SK-N-SH (cell line): ENCODE data around the gene HOXA4. TPM values are rescaled to one million over a fixed set of nuclear protein-coding genes. Genes with fewer than 3 reads are reported as not detected.

Experiments
- CTCF ChIA-PET: fragments of 300-600, 350-600 bp; formaldehyde crosslinking; extraction: SDS; loops from one replicate; lab custom pipeline; 2021; lab: Yijun Ruan, JAX
- POLR2A ChIA-PET: fragments of 350-600 bp; sonication (Branson Sonifier 250); formaldehyde crosslinking; extraction: SDS; loops from one replicate; lab custom pipeline; 2020; ENCODE audit warnings: antibody characterized with exemption, inconsistent platforms; lab: Yijun Ruan, JAX
- DNase-seq: peaks from one replicate; pipeline ENCODE4 v3.0.0; 2012
- H2AFZ ChIP-seq: fragments of 200-600 bp; sonication (generic); 2 replicates; pipeline ENCODE4 v1.8.1; 2016; ENCODE audit warnings: antibody characterized with exemption, mild to moderate bottlenecking, low read depth
- H3F3A ChIP-seq: fragments of 200-600 bp; sonication (generic); replicated peaks from 2 replicates; pipeline ENCODE3; 2016; ENCODE audit warnings: antibody characterized with exemption, mild to moderate bottlenecking; ENCODE audit not compliant: insufficient read depth
- H3K27ac ChIP-seq, 2 experiments: fragments of 200-500 bp in 1 of 2; fragments of 200-600 bp in 1 of 2; sonication (Bioruptor generic) in 1 of 2; sonication (generic), shearing (Covaris generic) in 1 of 2; 2 replicates each; pipeline versions ENCODE4 v1.5.1 to v1.6.1; 2014 to 2016; ENCODE audit warnings: low read depth in 2 of 2, inconsistent platforms in 1 of 2, low read length in 1 of 2, mild to moderate bottlenecking in 1 of 2, mixed read lengths in 1 of 2
- H3K27me3 ChIP-seq: fragments of 200-600 bp; sonication (generic), shearing (Covaris generic); 2 replicates; pipeline ENCODE4 v1.6.1; 2016; ENCODE audit warnings: mixed run types; ENCODE audit not compliant: insufficient read depth
- H3K36me3 ChIP-seq, 2 experiments: fragments of 200-500 bp in 1 of 2; fragments of 200-600 bp in 1 of 2; sonication (Bioruptor generic) in 1 of 2; sonication (generic) in 1 of 2; replicated peaks in 1 of 2; 2 replicates each; pipeline versions ENCODE3 to v1.5.1; 2014 to 2016; ENCODE audit warnings: low read length in 1 of 2, mild to moderate bottlenecking in 1 of 2; ENCODE audit not compliant: insufficient read depth in 2 of 2, control insufficient read depth in 1 of 2
- H3K4me1 ChIP-seq, 2 experiments: fragments of 200-500 bp in 1 of 2; fragments of 200-600 bp in 1 of 2; sonication (Bioruptor generic) in 1 of 2; sonication (generic), shearing (Covaris generic) in 1 of 2; 2 replicates each; pipeline versions ENCODE4 v1.5.1 to v1.6.1; 2014 to 2016; ENCODE audit warnings: low read depth in 1 of 2, low read length in 1 of 2, mixed run types in 1 of 2; ENCODE audit not compliant: insufficient read depth in 2 of 2, control insufficient read depth in 1 of 2
- H3K4me2 ChIP-seq: fragments of 200-600 bp; sonication (generic), shearing (Covaris generic); 2 replicates; pipeline ENCODE4 v1.6.1; 2017; ENCODE audit warnings: mixed run types
- H3K4me3 ChIP-seq, 2 experiments: fragments of 200-500 bp in 1 of 2; fragments of 200-600 bp in 1 of 2; sonication (Bioruptor generic) in 1 of 2; sonication (generic), shearing (Covaris generic) in 1 of 2; 2 replicates each; pipeline versions ENCODE4 v1.5.1 to v1.8.1; 2014 to 2016; ENCODE audit warnings: low read depth in 2 of 2, inconsistent platforms in 1 of 2, low read length in 1 of 2, mild to moderate bottlenecking in 1 of 2, mixed read lengths in 1 of 2, moderate library complexity in 1 of 2
- H3K79me2 ChIP-seq: fragments of 200-600 bp; sonication (generic); 2 replicates; pipeline ENCODE4 v1.8.1; 2017; ENCODE audit warnings: mild to moderate bottlenecking; ENCODE audit not compliant: insufficient read depth
- H3K9ac ChIP-seq: fragments of 200-600 bp; sonication (generic); 2 replicates; pipeline ENCODE4 v1.6.1; 2017; ENCODE audit warnings: mixed run types
- H3K9me2 ChIP-seq: fragments of 200-600 bp; sonication (generic); 2 replicates; pipeline ENCODE4 v1.6.1; 2017; ENCODE audit warnings: mixed run types
- H3K9me3 ChIP-seq: fragments of 200-600 bp; sonication (generic); 2 replicates; pipeline ENCODE4 v1.6.1; 2017; ENCODE audit warnings: mixed run types, mild to moderate bottlenecking, moderate library complexity
- H4K20me1 ChIP-seq: fragments of 200-600 bp; sonication (generic); 2 replicates; pipeline ENCODE4 v1.6.1; 2017; ENCODE audit warnings: mild to moderate bottlenecking, mixed run types; ENCODE audit not compliant: insufficient read depth
- EZH2phosphoT487 ChIP-seq: fragments of 200-600 bp; sonication (generic); IDR thresholded peaks from 2 replicates; pipeline ENCODE4 v1.6.1; 2017; ENCODE audit warnings: low read depth, mixed run types, mild to moderate bottlenecking, antibody characterized with exemption, moderate library complexity, borderline replicate concordance
- FOSL2 ChIP-seq: IDR thresholded peaks from 2 replicates; pipeline ENCODE4 v1.4.0; 2012; ENCODE audit warnings: low read depth, mild to moderate bottlenecking, moderate library complexity, borderline replicate concordance
- IRF3 ChIP-seq: fragments of 150-350 bp; IDR thresholded peaks from 2 replicates; pipeline ENCODE4 v1.6.1; 2016; ENCODE audit warnings: mild to moderate bottlenecking, low read depth, low read length
- RAD21 ChIP-seq: IDR thresholded peaks from 2 replicates; pipeline ENCODE4 v1.6.1; 2012; ENCODE audit warnings: mild to moderate bottlenecking, low read length
- USF1 ChIP-seq: IDR thresholded peaks from 2 replicates; pipeline ENCODE4 v1.4.0; 2012; ENCODE audit warnings: low read depth, borderline replicate concordance
- YY1 ChIP-seq: IDR thresholded peaks from 2 replicates; pipeline ENCODE4 v1.4.0; 2012; ENCODE audit warnings: low read depth, mild to moderate bottlenecking
- WGBS: methylation state at CpG from one replicate; pipeline ENCODE4 v1.1.6; 2017; ENCODE audit warnings: low lambda C conversion rate; 5-methylcytosine and 5-hydroxymethylcytosine counted together
- polyA plus RNA-seq, 3 experiments: library from polyadenylated mRNA; depleted of rRNA; stranded (reverse); fragments of >200 nt; gene quantifications; 2 replicates each; pipeline ENCODE4 v1.2.3, GENCODE V29; 2012

HOXA4 gene
- polyA plus RNA-seq, 1 of the 3 experiments (the other 2 are of a cell fraction) = not detected

- POLR2A ChIA-PET = no interaction called here
- H3K4me3 ChIP-seq = no peak overlapping the region
- no peaks in the 10 kb centered on the region; a peak in 1 of 4 replicates for H3K4me1 ChIP-seq
- no peaks in the 10 kb centered on the region for H3K36me3 ChIP-seq
- H4K20me1 ChIP-seq = no peaks in the 10 kb centered on the region
- H3K9me2 ChIP-seq = no peaks in the 10 kb centered on the region
- peaks cover 5% of the 10 kb centered on the region for H3F3A ChIP-seq
- no peaks in the 10 kb centered on the region for H3K79me2 ChIP-seq
- 7% methylated on average over 12 of the region's 26 CpGs for WGBS
- no peak overlapping the region for H3K9ac ChIP-seq
- no peak overlapping the region for H2AFZ ChIP-seq
- CTCF ChIA-PET = interaction anchor here (0.7 to 1.4 kb wide), 4 partner anchors 14 to 29 kb away, joined by 3 to 4 read pairs (median 4); partner anchors contain the start of genes HOXA4 and HOXA5
- TF ChIP-seq IRF3 (no peak), RAD21 (no peak), EZH2phosphoT487 (0 out of 2 replicates have a peak, but pooled peaks have one; percentile 39)
- H3K27me3 ChIP-seq = peaks cover 94% of the 10 kb centered on the region
- H3K27ac ChIP-seq = no peak overlapping the region
- peak; percentile 52 for DNase-seq
- no peak overlapping the region for H3K4me2 ChIP-seq
- H3K9me3 ChIP-seq = no peaks in the 10 kb centered on the region
Observed at GRCh38 chr7:27113991-27114769, 16.4 kb downstream of the HOXA4 start.

- ChIA-PET CTCF (interaction anchor here (1.1 kb wide), 1 partner anchor 35 kb away, joined by 3 read pairs; no protein-coding TSS in a partner anchor), POLR2A (no interaction called here)
- Histone ChIP-seq H3K27ac (no peak overlapping the region), H2AFZ (no peak overlapping the region), H3K9me2 (no peaks in the 10 kb centered on the region), H3F3A (peaks cover 5% of the 10 kb centered on the region), H3K36me3 (no peaks in the 10 kb centered on the region), H3K4me3 (no peak overlapping the region), H4K20me1 (no peaks in the 10 kb centered on the region), H3K27me3 (peaks cover 94% of the 10 kb centered on the region), H3K4me2 (no peak overlapping the region), H3K9me3 (no peaks in the 10 kb centered on the region), H3K9ac (no peak overlapping the region), H3K4me1 (no peaks in the 10 kb centered on the region; a peak in 1 of 4 replicates), H3K79me2 (no peaks in the 10 kb centered on the region)
- DNase-seq = peak; percentile 56
- TF ChIP-seq YY1 (no peak), USF1 (no peak), EZH2phosphoT487 (peak; percentile 89; the same call in 1 of the 2 replicates), FOSL2 (no peak)
- WGBS = 3% methylated on average over 21 of the region's 57 CpGs
Observed at GRCh38 chr7:27112955-27113949, 17.3 kb downstream of the HOXA4 start.
